ENCODE data around the gene MNX1. TPM values are rescaled to one million over a fixed set of nuclear protein-coding genes. Genes with fewer than 3 reads are reported as not detected.

The MNX1 gene
- total RNA-seq, 1 donor from 2014 or later: 2.0 TPM

DNA sequence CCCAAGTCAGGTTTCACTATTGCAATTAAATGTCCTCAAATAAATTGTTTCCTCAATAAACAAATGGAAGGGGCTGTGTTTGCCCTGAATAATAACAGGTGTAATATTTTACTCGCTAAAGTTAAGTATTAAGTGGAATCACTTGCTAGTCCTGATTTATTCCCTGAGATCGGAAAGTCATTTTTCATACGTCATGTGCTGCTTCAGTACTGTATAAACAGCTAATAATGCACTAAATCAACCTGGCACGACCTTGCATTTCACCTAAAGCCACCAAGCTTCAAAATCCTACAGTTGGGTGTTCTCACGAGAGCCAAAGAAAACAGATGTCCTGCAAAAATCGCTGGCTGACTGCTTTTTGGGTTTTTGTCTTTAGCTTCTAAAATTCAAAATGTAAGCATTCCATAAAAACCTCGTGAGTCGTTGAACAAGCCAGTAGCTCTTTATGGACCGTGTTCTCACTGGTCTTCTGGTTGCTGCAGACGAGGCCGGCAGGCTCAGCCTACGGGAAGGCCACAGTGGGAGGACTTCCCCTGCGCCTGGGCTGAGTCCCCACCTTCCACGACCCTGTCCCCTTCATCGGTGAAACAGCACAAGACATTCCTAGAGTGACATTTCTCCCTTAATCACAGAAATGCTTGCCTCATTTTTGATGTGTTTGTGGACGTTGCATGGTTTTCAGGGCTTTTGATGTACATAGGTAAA, 17.9 kb upstream of the MNX1 start:
- Histone ChIP-seq H3K36me3 (ENCODE audit: control insufficient read depth, insufficient read depth, low read length) (no peaks in the 10 kb centered on the region), H3K4me3 (ENCODE audit: low read depth, low read length) (no peak overlapping the region), H3K27me3 (ENCODE audit: control insufficient read depth, insufficient read depth, low read length) (peaks cover 23% of the 10 kb centered on the region)
- no peak for DNase-seq (ENCODE audit: low read depth)
- TF ChIP-seq, protein P1, sequence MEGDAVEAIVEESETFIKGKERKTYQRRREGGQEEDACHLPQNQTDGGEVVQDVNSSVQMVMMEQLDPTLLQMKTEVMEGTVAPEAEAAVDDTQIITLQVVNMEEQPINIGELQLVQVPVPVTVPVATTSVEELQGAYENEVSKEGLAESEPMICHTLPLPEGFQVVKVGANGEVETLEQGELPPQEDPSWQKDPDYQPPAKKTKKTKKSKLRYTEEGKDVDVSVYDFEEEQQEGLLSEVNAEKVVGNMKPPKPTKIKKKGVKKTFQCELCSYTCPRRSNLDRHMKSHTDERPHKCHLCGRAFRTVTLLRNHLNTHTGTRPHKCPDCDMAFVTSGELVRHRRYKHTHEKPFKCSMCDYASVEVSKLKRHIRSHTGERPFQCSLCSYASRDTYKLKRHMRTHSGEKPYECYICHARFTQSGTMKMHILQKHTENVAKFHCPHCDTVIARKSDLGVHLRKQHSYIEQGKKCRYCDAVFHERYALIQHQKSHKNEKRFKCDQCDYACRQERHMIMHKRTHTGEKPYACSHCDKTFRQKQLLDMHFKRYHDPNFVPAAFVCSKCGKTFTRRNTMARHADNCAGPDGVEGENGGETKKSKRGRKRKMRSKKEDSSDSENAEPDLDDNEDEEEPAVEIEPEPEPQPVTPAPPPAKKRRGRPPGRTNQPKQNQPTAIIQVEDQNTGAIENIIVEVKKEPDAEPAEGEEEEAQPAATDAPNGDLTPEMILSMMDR (IDR thresholded peaks at IDR 0.05; ENCODE audit: insufficient read depth, low read length, poor library complexity, severe bottlenecking): no peak

DNA sequence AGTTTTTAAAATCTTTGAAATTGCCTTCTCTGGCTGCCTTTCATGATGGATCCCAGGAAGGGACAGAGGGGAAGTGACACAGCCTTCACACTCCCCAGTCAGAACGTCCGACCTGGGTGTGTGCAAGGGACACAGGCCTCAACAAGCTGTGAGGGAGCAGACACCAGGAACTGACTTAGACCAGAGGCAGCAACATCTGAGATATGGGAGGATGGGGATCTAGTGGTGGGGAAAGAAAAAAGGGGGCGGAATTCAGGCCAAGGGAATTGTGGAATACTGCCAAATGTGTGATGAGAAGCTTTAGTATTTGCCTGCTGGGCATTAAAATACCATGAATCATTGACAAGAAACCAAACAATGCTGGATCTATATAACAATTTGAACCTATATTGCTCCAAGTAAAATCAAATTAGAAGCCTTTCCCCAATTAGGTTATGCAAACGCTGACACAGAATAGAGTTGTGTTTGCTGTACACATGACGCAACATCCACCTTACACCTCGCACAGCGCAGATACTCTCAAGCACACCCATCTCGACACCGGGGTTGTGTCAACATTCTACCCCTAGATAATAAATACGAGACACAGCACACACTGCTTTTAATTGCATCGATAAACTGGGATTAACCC, 17.2 kb upstream of the MNX1 start:
- no peak for DNase-seq (ENCODE audit: low read depth)
- TF ChIP-seq, protein P1 (IDR thresholded peaks at IDR 0.05; ENCODE audit: insufficient read depth, low read length, poor library complexity, severe bottlenecking): no peak
- Histone ChIP-seq H3K4me3 (ENCODE audit: low read depth, low read length) (no peak overlapping the region), H3K36me3 (ENCODE audit: control insufficient read depth, insufficient read depth, low read length) (no peaks in the 10 kb centered on the region), H3K27me3 (ENCODE audit: control insufficient read depth, insufficient read depth, low read length) (peaks cover 30% of the 10 kb centered on the region)

DNA sequence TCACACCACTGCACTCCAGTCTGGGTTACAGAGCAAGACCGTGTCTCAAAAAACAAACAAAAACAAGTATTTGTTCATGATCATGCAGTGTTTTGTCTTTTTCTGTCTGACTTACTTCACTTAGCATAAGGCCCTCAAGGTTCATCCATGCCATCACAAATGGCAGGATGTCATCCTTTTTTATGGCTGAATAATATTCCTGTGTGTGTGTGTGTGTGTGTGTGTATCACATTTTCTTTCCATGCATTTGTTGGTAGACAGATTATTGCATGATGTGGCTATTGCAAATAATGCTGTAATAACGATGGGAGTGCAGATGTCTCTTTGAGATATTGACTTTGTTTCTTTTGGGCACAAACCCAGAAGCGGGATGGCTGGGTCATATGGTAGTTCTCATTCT, 14.3 kb upstream of the MNX1 start:
- Histone ChIP-seq H3K4me3 (ENCODE audit: low read depth, low read length) (no peak overlapping the region), H3K36me3 (ENCODE audit: control insufficient read depth, insufficient read depth, low read length) (no peaks in the 10 kb centered on the region), H3K27me3 (ENCODE audit: control insufficient read depth, insufficient read depth, low read length) (peaks cover 59% of the 10 kb centered on the region)
- TF ChIP-seq, protein P1 (IDR thresholded peaks at IDR 0.05; ENCODE audit: insufficient read depth, low read length, poor library complexity, severe bottlenecking): no peak
- DNase-seq (ENCODE audit: low read depth): no peak

DNA sequence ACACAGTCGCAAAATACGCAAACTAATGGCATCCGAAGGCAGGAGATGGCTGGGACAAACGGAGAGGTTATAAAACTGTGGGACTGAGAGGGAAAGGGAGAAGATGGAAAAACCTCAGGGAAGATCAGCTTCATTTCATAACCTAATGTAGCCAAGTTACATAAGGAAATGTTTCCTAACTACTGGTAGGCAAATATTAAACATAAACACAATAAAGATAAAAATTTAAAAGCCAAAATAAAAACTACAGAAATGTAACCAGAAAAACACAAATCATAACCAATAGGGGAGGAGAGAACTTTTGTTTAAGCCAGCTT, 13.1 kb upstream of the MNX1 start:
- TF ChIP-seq, protein P1 (IDR thresholded peaks at IDR 0.05; ENCODE audit: insufficient read depth, low read length, poor library complexity, severe bottlenecking): no peak
- DNase-seq (ENCODE audit: low read depth): no peak
- no peak overlapping the region for H3K4me3 ChIP-seq (ENCODE audit: low read depth, low read length)
- no peaks in the 10 kb centered on the region for H3K36me3 ChIP-seq (ENCODE audit: control insufficient read depth, insufficient read depth, low read length)
- H3K27me3 ChIP-seq (ENCODE audit: control insufficient read depth, insufficient read depth, low read length): peaks cover 69% of the 10 kb centered on the region

DNA sequence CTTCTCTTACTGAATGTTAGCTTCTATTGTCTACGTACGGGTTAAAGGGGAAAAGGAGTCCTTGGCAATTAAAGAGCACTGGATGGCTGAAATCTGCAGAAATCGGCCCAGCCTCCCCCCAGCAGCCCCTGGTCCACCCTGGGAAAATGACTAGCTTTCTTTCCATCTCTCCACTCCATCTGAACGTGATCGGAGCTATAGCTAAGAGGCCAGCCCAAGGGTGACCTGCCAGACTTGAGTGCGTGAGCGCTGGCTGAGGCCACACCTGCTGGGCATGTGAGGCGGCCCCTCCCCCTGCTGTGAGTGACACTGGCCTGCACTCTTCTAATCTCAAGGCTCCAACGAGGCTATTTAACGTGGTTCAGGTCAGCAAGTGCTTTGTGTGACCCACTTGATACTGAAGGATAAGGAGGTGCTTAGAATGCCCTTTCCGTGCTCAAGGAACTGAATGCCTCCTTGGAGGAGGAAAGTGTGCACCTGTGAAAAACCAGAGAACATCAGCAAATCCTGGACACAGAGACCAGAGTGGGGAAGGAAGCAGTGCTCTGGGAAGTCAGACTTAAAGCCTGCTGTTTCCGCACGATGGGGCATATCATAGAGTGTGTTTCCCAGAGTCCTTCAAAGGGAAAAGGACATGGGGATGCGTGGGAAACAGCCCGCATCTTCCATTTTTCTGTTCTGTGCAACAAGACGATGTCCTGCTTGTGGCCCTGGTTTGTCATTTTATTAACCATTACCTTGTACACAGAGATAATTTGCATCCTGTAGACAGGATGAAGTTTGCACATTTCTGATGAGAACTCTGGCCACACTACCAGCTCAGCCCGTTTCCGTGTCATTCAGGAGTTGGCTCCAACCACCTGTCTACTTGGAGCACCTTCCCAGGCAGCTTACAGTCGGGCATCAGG, 12.5 kb upstream of the MNX1 start:
- no peak overlapping the region for H3K4me3 ChIP-seq (ENCODE audit: low read depth, low read length)
- no peaks in the 10 kb centered on the region for H3K36me3 ChIP-seq (ENCODE audit: control insufficient read depth, insufficient read depth, low read length)
- peaks cover 71% of the 10 kb centered on the region for H3K27me3 ChIP-seq (ENCODE audit: control insufficient read depth, insufficient read depth, low read length)
- DNase-seq (ENCODE audit: low read depth): no peak
- TF ChIP-seq, protein P1 (IDR thresholded peaks at IDR 0.05; ENCODE audit: insufficient read depth, low read length, poor library complexity, severe bottlenecking): no peak
